ENCODE measurements around the gene EXOC3L4.

GRCh38 chr14:103126873-103127304, 32.4 kb downstream of the EXOC3L4 start:
- TF ChIP-seq CTCF (IDR thresholded peaks at IDR 0.05) (peak in 1 of 7 experiments; percentile 41), POLR2A (IDR thresholded peaks at IDR 0.05) (no peak), EP300 (IDR thresholded peaks at IDR 0.05) (no peak), POLR2AphosphoS5 (IDR thresholded peaks at IDR 0.05) (no peak)
